ENCODE measurements around the gene DMD.

Gene DMD

DNA sequence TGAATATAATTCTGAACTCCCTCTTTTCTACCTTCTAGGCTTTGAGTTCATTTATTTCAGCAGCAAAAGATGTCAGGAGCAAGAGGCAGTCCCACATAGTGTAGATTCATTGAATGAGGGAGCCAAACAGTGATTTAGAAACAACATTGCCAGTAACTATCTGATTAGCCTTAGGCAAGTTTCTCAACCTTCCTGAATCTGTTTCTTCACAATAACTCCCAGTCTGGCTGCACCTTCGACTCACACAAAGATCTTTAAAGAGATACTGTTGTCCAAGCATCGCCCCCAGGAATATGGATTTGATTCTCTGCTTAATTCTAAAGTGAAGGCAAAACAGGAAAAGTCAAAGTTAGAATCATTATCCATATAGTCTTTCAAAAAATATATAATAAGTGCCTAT, 1026.2 kb downstream of the DMD start:
- no peak for DNase-seq

DNA sequence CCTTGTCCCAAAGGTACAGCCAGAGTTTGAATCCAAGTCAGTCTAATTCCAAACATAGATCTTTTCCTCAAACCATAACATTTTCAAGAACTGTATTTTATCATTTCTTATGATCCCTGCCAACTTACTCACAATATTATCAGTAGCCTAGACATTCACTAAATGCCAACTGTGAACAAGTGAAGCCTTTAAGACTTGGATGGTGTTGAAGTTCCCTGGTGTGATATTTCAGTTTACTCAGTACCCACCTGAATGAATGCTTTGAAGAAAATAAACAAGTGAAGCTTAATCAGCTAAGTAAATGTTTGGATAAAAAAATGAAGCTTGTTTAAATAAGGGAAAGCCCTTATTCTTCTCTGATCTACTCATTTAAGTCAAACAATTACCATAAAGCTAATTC, 1028.3 kb downstream of the DMD start:
- no peak for DNase-seq

DNA sequence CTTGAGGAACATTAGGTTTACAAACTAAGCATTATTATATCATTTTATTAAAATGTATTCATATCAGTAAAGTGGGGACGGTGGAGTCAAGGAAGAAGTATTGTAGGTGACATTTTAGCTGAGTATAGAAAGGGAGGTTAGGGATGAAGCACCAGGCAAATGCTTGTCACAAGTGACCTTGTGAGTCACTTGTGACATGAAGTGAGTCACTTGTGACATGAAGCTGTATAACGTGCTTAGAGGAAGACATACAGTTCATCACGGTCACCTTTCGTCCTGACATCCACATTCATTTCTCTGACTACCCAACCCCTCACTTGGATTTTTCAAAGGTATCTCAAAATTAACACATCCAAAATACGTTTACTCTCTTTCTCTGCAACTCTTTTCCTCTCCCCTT, 1034.8 kb downstream of the DMD start:
- DNase-seq, result no peak

DNA sequence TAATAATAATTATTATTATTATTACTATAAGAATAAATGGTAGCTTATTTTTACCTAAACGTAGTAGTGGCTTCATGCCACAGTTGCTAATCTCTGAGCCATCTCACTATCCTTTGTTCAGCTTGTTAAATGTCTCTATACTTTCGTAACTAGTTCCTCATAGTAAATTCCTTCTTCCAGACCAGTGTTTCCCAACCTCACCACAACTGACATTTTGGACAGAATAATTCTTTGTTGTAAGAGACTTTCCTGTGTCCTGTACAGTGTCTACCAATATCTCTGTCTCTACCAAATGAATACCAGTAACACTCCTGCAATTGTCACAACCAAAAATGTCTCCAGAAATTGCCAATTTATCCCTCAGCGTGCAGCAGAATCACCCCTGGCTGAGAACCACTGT, 1040.9 kb downstream of the DMD start:
- no peak for DNase-seq

DNA sequence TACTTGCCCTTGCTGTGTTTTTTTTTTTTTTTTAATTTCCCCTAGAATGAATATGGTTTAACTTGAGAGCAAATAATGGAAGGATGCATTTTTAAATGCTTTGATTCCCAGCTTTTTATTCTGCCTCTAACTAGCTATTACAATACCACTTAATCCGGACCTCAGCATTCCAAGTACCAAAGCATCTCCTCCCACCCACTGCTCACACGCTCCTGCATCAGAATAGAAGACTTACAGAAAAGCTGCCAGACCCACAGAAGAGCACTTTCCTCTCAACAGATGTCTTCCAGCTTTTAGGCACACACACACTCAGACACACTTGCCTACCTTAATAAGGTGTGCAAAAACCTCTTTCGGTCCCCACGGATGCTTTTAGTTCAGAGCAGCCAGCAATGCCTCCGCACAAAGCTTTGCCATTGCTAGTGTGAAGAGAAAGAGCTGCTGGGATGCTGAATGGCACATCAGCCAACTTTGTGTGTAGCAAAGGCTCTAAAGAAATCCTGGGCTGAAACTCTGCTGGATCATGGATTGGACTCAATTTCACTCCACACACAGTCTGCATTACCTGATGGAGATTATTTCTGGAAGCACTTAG, 1056.2 kb downstream of the DMD start:
- no peak for DNase-seq

DNA sequence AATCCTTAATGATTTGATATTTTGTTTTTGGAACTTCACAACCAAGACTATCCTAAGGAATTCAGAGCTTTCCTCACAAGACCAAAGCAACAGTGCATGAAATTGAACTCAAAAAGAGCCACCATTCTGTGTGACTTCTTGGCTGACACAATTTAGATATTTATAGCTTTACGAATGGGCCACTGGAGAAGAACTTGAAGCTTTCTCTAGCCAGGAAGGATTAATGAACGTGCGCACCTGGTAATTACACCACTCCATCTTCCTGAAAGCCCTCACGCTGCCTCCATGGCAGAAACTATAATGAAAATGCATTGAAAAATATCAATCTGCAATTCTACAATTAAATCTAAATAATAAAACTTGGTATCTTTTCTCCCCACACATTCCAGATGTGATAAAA, 1057.8 kb downstream of the DMD start:
- DNase-seq, result no peak

DNA sequence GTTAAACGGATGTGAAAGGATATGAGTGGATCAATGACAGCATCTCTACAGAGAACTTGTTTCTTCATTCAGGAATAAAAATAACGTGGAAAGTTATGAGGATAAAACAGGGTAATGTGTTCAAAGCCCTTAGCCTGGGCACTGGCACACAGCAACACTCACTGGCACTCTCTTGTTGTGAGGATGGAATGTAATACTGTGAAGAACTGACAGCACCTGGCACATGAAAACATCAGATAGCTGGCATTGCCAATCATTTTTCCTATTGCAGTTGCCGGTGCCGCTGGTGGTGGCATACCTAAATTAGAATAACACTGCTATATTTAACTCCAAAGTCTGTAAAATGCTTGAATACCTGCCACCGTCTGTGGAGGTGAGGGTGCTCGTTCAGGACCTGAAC, 1061.2 kb downstream of the DMD start:
- no peak for DNase-seq

DNA sequence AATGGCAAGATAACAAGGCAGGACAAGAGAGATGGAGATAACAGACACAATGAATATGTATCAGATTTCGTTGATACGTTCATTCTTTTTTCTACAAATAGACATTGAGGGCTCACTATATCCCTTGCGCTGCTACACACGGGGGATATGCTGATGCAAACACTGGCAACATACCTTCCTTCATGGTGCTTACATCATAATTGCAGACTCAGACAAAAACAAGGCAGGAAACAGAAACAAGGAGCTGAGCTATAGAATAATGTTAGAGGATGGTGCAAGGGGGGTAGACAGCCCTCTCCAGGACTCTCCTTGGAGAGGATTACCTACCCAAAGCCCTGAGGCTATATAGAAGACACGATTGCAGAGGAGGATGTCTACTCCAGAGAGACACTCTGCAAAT, 1069.5 kb downstream of the DMD start:
- DNase-seq, result no peak

DNA sequence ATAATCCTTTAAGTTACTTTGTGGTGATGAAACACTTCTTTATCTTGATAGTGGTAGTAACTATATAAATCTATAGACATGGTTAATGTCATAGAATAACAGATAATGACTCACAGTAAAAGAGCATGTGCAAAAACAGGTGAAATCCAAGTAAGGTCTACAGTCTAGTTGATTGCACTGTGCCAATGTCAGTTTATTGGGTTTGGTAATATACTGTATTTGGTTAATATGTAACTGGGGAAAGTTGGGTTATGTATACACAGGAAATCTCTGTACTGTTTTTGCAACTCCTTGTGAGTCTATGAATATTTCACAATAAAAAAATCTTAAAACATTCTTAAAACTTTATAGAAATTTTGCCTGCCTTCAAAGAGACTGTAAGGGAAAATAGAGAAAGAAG, 1071.9 kb downstream of the DMD start:
- DNase-seq, result no peak

DNA sequence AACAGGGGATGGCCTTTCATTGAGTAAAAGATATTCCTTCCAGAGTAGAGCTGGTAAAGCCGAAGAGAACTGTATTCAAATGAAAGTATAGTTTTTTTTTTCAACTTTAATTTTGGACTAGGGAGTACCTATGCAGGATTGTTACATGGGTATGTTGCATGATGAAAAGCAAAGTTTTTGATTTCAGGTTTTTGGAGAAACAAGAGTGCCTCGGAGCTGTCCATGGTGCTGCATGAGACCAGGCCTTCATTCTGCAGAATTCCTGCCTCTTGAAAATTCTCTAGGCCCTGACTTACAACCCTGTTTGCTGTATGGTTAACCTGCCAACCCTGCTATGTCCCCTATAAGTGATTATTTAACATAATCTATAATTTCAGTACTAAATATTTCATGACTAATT, 1073.8 kb downstream of the DMD start:
- DNase-seq, result no peak

DNA sequence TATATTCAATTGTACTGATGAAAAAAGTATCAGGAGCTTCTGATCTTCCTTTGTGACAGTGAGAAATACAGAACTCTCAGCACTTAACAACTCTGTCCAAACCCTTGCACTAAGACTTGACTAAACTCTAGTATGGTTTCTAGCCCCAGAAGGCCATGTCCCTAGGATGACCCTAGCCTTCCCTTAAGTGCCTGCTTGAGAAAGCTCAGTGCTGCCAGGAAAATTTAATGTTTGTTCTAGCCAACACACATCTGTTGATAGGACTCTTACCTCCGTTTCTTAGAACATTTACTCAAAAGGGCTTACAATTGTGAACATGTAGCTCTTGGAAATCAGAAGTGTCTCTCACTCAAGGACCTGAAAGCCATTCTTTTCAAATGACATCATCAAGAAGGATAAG, 1084.4 kb downstream of the DMD start:
- no peak for DNase-seq

DNA sequence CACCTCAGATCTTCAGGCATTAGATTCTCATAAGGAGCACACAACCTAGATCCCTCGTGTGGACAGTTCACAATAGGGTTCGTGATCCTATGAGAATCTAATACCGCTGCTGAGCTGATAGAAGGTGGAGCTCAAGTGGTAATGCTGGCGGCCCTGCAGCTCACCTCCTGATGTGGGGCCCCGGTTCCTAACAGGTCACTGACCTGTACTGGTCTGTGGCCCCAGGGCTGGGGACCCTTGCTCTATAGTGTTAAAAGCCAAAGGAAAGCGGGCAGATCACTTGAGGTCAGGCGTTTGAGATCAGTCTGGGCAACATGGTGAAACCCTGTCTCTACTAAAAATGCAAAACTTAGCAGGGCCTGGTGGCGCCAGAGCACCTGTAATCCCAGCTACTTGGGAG, 1092.5 kb downstream of the DMD start:
- DNase-seq, result no peak

DNA sequence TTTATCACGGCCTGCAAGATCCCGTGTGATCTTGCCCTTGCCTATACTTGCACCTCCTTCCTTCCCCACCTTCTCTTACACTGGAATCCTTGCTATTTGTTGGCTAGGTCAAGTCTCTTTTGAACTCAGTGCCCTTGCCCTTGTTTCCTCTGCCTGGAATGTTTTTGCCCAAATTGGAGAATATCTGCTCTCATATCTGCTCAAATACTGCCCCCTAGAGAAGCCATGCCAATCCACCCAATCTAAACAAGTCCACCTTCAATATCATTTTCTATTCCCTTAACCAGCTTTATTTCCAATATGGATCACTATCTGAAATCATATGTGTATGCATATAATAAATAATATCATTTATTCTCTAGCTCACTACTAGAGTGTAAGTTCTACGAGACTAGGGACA, 1095.3 kb downstream of the DMD start:
- DNase-seq, result no peak

DNA sequence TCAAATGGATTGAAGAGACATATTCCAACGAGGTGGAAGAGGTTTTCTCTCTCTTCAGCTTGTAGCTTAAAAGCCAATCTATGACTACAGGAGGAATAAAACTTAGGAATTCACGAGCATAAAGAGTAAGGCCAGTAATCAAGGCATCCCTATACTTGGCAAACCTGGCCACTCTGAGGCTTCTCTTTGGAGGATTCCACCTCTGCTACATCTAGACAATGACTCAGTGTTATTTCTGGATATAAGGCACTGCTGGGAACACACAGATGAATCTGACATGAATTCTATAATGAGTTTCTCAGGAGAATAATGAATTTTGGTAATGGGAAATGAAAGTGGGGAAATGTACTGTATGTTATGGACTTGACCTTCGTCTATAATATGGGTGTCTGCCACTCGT, 1123.7 kb downstream of the DMD start:
- DNase-seq, result no peak

DNA sequence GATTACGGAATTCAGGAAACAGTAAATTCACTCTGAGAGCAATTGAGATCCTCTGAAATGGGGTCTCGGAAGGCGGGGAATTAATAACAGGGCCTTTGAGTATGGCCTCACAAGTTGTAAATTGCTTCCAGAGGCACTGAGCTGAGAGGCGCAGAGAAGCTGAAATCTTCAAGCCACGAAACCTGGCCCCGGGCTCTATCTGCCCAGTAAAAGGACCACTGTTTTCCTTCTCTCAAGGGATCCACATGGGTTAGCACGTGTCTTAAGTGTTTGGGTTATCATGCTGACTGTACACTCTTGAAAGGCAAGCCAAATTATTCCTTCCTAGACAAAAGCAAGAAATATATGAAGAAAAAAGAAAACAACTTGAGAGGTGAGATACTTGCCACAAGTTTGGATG, 1126.6 kb downstream of the DMD start:
- DNase-seq, result no peak

DNA sequence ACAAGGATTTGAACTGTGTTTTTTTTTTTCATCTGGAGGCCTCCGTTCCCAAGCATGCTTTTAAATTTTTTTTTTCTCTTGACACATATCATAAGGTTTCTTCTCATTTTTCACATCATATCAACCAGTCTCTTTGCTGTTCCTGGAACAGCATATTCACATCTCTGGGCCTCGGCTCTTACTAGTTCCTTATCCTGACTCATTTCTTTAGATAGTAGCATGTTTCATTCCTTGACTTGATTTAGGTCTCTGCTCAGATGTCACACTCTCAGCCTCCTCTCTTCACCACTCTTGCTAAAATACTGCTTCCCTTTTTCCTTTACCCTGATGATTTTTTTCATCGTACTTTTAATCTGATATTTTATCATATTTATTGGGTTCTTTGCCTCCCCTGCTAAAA, 1163.1 kb downstream of the DMD start:
- DNase-seq, result no peak

DNA sequence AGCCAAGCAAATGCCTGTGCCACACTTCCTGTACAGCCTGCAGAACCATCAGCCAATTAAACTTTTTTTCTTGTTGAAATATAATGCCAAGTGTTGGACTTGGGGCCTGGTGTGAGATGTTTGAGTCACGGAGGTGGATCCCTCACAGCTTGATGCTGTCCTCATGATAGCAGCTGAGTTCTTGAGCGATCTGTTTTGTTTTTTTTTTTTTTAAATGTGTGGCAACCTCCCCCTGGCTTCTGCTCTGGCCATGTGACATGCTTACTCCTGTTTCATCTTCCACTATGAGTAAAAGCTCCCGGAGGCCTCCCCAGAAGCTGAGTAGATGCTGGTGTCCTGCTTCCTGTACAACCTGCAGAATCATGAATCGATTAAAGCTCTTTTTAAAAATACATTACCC, 1166.2 kb downstream of the DMD start:
- no peak for DNase-seq

DNA sequence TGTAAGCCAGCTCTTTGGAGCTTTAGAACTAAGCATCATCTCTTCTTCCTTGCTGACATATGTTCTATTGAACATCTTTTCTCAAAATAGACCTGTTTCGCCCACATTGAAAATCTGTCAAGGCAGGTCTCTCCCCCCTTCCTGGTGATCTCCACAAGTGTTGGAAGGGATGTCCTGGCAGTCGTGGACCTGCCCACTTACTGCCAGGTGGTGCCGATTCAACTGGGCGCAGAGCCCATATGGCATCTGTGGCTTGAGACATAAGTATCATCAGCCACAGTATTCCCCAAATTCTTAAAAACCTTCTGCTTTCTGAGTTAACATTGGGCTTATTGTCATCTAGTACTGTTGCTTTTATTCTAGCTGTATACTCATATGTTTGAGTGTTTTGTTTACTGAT, 1170.2 kb downstream of the DMD start:
- no peak for DNase-seq

DNA sequence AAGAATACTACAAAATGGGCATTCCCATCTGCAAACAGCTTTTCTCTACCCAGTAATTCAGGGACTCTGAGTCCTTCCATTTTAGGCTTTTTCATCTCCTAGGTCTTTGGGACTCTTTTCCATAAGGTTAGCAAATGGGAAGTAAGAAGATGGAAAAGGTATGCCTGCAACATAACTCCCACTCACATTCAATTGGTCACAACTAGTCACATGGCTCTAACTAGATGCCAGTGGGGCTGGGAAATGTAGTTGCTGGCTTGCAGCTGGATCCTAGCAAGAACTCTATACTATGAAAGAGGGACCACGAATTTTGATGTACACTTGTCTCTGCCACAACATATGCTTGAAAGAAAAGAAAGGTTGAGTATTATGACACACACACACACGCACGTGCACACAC, 1184.6 kb downstream of the DMD start:
- DNase-seq, result no peak

DNA sequence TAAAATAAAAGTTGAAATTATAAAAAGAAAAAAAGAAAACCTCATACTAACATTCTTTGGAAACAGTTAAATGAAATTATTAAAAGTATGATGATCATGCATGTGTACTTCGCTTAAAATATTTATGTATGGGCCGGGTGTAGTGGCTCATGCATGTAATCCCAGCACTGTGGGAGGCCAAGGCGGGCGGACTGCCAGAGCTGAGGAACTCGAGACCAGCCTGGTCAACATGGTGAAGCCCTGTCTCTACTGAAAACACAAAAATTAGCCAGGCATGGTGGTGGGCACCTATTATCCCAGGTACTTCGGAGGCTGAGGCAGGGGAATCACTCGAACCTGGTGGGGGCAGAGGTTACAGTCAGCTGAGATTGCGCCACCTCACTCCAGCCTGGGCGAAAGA, 1187.3 kb downstream of the DMD start:
- DNase-seq, result no peak

DNA sequence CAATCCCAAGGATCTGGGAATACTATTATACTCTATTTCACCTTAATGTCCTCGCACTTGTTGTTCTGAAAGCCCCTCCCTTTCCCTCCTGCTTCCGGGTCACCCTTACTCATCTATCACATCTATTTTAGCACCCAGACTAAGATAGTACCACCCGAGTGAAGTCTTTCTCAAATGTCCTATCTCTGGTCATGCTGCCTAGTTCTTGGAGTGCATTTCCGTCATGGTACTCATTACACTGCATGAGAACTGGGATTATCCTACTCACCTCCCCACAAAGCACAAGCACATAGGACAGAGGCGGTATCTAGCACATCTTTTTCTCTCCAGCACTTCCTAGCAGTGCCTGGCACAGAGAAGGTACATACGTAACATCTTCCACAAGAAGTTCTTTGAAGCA, 1195.2 kb downstream of the DMD start:
- DNase-seq, result no peak

DNA sequence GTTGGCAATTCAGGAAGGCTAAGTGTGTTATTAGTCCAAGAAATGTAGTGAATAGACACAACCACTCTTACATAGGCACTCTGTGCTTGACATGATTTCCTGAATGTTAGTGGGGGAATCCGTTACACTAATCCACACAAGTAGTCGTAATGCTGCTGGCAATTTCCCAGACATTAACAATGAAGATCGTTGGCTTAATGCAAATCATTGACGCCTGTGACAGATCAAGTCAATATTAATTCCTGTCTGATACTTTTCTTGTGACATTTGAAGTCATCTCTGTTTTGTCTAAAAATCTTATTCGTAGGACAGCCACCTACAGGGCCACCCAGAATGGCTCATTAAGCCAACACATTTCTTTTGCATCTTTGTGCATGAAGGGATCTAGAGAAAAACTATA, 1200.4 kb downstream of the DMD start:
- no peak for DNase-seq

DNA sequence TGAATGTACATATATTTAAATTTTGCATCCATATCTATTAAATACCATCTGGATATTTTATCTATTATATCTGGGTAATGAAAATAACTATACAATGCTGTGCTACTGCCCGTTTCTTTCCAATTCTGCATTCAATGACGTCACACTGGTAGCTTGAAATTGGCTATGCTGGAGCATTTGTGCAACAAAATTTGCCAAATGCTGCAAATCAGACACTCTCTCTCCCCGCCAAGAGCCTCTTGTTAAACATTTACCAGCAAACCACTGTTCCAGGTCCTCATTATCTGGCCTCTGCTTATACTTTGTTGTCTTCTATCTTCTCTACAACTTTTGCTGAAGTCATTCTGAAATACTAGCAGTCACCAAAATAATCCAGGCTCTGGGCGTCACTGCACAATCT, 1201.1 kb downstream of the DMD start:
- DNase-seq, result no peak

DNA sequence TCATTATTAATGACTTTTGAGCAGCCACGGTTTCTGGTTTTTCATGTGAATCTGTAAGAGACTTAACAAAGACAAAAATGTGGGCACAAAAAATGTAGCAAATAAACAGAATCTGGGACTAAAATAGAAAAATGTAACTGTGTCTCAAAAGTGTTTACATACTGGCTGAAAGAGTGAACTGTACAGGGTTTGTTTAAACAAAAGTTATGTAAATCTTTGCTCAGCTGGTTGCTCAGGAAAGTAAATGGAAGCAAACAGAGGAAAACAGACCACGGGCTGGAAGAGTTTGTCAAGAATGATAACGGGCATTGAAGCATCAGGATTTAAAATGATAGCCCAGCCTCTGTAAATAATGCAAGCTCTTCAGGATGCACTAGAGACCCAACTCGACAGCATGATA, 1217.7 kb downstream of the DMD start:
- DNase-seq, result no peak

DNA sequence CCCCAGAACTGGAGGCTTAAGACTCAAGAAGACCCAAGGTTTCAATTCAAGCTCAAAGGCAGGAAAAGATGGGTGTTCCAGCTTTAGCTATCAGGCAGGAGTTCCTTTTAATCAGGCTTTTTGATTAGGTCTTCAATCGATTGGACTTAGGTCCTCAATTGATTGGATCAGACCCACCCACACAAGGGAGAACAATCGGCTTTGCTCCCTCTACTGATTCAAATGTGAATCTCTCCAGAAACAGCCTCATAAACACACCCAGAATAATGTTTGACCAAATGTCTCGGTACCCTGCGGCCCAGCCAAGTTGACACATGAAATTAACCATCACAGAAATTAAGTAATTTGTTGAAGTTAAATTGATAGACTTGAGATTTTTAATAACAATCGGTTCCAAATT, 1222.4 kb downstream of the DMD start:
- no peak for DNase-seq

DNA sequence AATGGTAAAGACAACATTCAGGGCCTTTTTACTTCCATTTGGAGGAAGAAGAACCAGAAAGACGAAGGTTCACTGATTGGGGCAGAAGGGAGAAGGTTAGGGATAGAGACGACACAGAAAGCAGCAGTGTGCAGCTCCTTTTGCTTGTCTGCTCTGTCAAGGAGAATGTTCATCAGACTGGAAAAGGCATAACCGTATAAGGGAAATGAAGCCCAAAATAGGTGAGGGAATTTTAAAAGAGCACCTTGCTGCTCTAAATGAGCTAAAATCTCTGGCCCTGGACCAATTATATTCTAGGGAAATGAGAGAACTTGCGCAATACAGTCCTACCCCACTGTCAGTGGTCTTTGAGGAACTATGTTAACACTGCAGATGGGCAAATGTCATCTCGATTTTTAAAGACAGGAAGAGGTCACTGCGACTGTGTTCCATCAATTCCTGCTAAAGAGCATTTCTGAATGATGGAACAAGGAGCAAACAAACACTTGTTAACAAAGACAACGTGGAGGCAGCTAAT, 1229.7 kb downstream of the DMD start:
- no peak for DNase-seq
